Stimulated activated CD4-positive, alpha-beta T cell treated with anti-CD3 and anti-CD28 coated beads, Interleukin-2, amount 100 ng/mL, for 48 hours (primary cell): ENCODE measurements around the gene SHROOM1.
"Not testable (repeated sequence)": the region's sequence is repeated elsewhere in the genome, so short reads cannot be mapped to it uniquely, and the experiment has no call there.

Source experiments
- DNase-seq, 2 donors: peaks; one replicate each; pipeline ENCODE4 v3.0.0-alpha.2; 2020

Gene SHROOM1

GRCh38 chr5:132830436-132831094 lies at the start of gene SHROOM1:
Gene SHROOM1, minus strand, starts transcription at chr5:132830647. Its CDS starts 4,507 bp downstream, at chr5:132826140.
- DNase-seq, result no peak

GRCh38 chr5:132877938-132878337 lies 47.5 kb upstream of the SHROOM1 start:
- no peak for DNase-seq

GRCh38 chr5:132877466-132877865 lies 47.0 kb upstream of the SHROOM1 start:
- no peak for DNase-seq

- no peak for DNase-seq
Measured at GRCh38 chr5:132876020-132876759, 45.7 kb upstream of the SHROOM1 start.

GRCh38 chr5:132873930-132874271 lies 43.5 kb upstream of the SHROOM1 start:
- DNase-seq, result no peak

GRCh38 chr5:132873119-132873929 lies 42.9 kb upstream of the SHROOM1 start, which contains the start of gene LEAP2:
Gene LEAP2, plus strand, starts transcription at chr5:132873668. Its CDS starts 27 bp downstream, at chr5:132873695.
- no peak for DNase-seq

- no peak for DNase-seq
Measured at GRCh38 chr5:132872788-132873118, 42.3 kb upstream of the SHROOM1 start.

- no peak for DNase-seq
Measured at GRCh38 chr5:132871459-132872284, 41.2 kb upstream of the SHROOM1 start.

- no peak for DNase-seq
Measured at GRCh38 chr5:132870801-132871200, 40.4 kb upstream of the SHROOM1 start.

- no peak for DNase-seq
Measured at GRCh38 chr5:132868754-132869153, 38.3 kb upstream of the SHROOM1 start.

- no peak for DNase-seq
Measured at GRCh38 chr5:132867046-132867451, 36.6 kb upstream of the SHROOM1 start.

GRCh38 chr5:132866342-132867045 lies 36.0 kb upstream of the SHROOM1 start, which contains the start of the genes GDF9 and UQCRQ:
Gene GDF9, minus strand, starts transcription at chr5:132866469. Its CDS starts 1,936 bp downstream, at chr5:132864533.
Gene UQCRQ, plus strand, starts transcription at chr5:132866642. Its CDS starts 240 bp downstream, at chr5:132866882.
- DNase-seq, result peak; percentile 77 to 83

GRCh38 chr5:132865668-132866341 lies 35.4 kb upstream of the SHROOM1 start:
- DNase-seq, result no peak

- no peak for DNase-seq
Measured at GRCh38 chr5:132860742-132861141, 30.3 kb upstream of the SHROOM1 start.

- no peak for DNase-seq
Measured at GRCh38 chr5:132859889-132860437, 29.5 kb upstream of the SHROOM1 start.

GRCh38 chr5:132856011-132856410 lies 25.6 kb upstream of the SHROOM1 start:
- no peak for DNase-seq

- DNase-seq, result not testable (repeated sequence)
Measured at GRCh38 chr5:132854992-132855391, 24.5 kb upstream of the SHROOM1 start.

GRCh38 chr5:132854301-132854700 lies 23.9 kb upstream of the SHROOM1 start:
- DNase-seq, result no peak

GRCh38 chr5:132853790-132854189 lies 23.3 kb upstream of the SHROOM1 start:
- no peak for DNase-seq

- DNase-seq, result no peak
Measured at GRCh38 chr5:132853323-132853722, 22.9 kb upstream of the SHROOM1 start.

- no peak for DNase-seq
Measured at GRCh38 chr5:132850066-132850465, 19.6 kb upstream of the SHROOM1 start.
